Naive thymus-derived CD4-positive, alpha-beta T cell (primary cell): ENCODE measurements around the gene TSPAN14. TPM values are rescaled to one million over a fixed set of nuclear protein-coding genes. Genes with fewer than 3 reads are reported as not detected.

Experiments
- ATAC-seq: fragments of 150-1000 bp; cut with Tn5 transposase; 2 replicates; pipeline ENCODE4 v1.10.0; 2021; ENCODE audit warnings: mild to moderate bottlenecking, moderate library complexity
- CTCF ChIA-PET: fragments of 350-600 bp; sonication (Branson Sonifier 250); formaldehyde crosslinking; loops from one replicate; lab custom pipeline; 2021; ENCODE audit warnings: antibody characterized with exemption; lab: Charles Lee
- POLR2A ChIA-PET: fragments of 350-600 bp; sonication (Branson Sonifier 250); formaldehyde crosslinking; loops from one replicate; lab custom pipeline; 2021; ENCODE audit warnings: antibody characterized with exemption, inconsistent platforms; lab: Charles Lee
- DNase-seq, 9 donors: peaks; one replicate each; pipeline versions ENCODE4 v3.0.0 to v3.0.0-alpha.2; 2020 to 2022; ENCODE audit warnings: mixed read lengths in 1 of 9
- H3K27ac ChIP-seq: one replicate; pipeline ENCODE4 v1.7.0; 2013; ENCODE audit warnings: mild to moderate bottlenecking, low read depth, low read length, moderate library complexity
- H3K27me3 ChIP-seq, 2 donors: one replicate each; pipeline ENCODE4 v1.7.0; 2013; ENCODE audit warnings: low read length in 2 of 2, mild to moderate bottlenecking in 2 of 2, moderate library complexity in 2 of 2; ENCODE audit not compliant: control insufficient read depth in 2 of 2, insufficient read depth in 2 of 2
- H3K36me3 ChIP-seq, 3 experiments: 1 replicate in 2 of 3; 2 replicates in 1 of 3; pipeline ENCODE4 v1.7.0; 2013; ENCODE audit warnings: low read length in 3 of 3, mild to moderate bottlenecking in 3 of 3, moderate library complexity in 1 of 3; ENCODE audit not compliant: insufficient read depth in 3 of 3, control insufficient read depth in 2 of 3
- H3K4me1 ChIP-seq, 2 donors: one replicate each; pipeline ENCODE4 v1.7.0; 2013; ENCODE audit warnings: low read length in 2 of 2, mild to moderate bottlenecking in 2 of 2, moderate library complexity in 1 of 2; ENCODE audit not compliant: control insufficient read depth in 2 of 2, insufficient read depth in 2 of 2
- H3K4me3 ChIP-seq: 2 replicates; pipeline ENCODE4 v1.7.0; 2013; ENCODE audit warnings: mild to moderate bottlenecking, low read length
- H3K9me3 ChIP-seq, 3 experiments: 1 replicate in 2 of 3; 2 replicates in 1 of 3; pipeline ENCODE4 v1.7.0; 2013; ENCODE audit warnings: low read length in 3 of 3; ENCODE audit not compliant: control insufficient read depth in 2 of 3
- H3K27ac Mint-ChIP-seq, 9 donors: one replicate each; pipeline ENCODE4 v1.8.0; 2020 to 2022; ENCODE audit warnings: mixed read lengths in 9 of 9, mild to moderate bottlenecking in 8 of 9, moderate library complexity in 5 of 9, inconsistent platforms in 2 of 9
- H3K27me3 Mint-ChIP-seq, 5 donors: one replicate each; pipeline ENCODE4 v1.8.0; 2021 to 2022; ENCODE audit warnings: mixed read lengths in 5 of 5, mild to moderate bottlenecking in 1 of 5
- H3K36me3 Mint-ChIP-seq, 5 donors: one replicate each; pipeline ENCODE4 v1.8.0; 2020 to 2022; ENCODE audit warnings: mixed read lengths in 5 of 5, mild to moderate bottlenecking in 3 of 5, inconsistent platforms in 1 of 5
- H3K4me1 Mint-ChIP-seq, 7 donors: one replicate each; pipeline ENCODE4 v1.8.0; 2020 to 2022; ENCODE audit warnings: mixed read lengths in 7 of 7, mild to moderate bottlenecking in 3 of 7, inconsistent platforms in 1 of 7
- H3K4me3 Mint-ChIP-seq, 10 donors: one replicate each; pipeline ENCODE4 v1.8.0; 2020 to 2022; ENCODE audit warnings: mild to moderate bottlenecking in 10 of 10, mixed read lengths in 10 of 10, moderate library complexity in 6 of 10, inconsistent platforms in 2 of 10
- H3K9me3 Mint-ChIP-seq, 11 donors: one replicate each; pipeline ENCODE4 v1.8.0; 2020 to 2022; ENCODE audit warnings: mixed read lengths in 11 of 11, mild to moderate bottlenecking in 4 of 11, inconsistent platforms in 1 of 11, moderate library complexity in 1 of 11
- intact Hi-C, 2 donors: fragments of 100-400 bp; cut with micrococcal nuclease; formaldehyde crosslinking; loops; one replicate each; pipeline ENCODE4 v1.15.1; 2023
- polyA plus RNA-seq, 2 donors: library from polyadenylated mRNA; unstranded; fragments of 300-500 nt; fragmentation: Illumina TruSeq; gene quantifications; one replicate each; pipeline ENCODE4 v1.2.3, GENCODE V29; 2021
- total RNA-seq, 6 experiments: library from RNA in 5 of 6; stranded (reverse) in 5 of 6; gene quantifications; 1 replicate in 5 of 6; 2 replicates in 1 of 6; pipeline ENCODE4 v1.2.3 and lab custom pipeline; 2021 to 2026

The TSPAN14 gene
- total and polyA plus RNA-seq, 7 experiments from 2014 or later: 135 to 386 (median 161) TPM

- peaks cover 28 to 49% (median 38%) of the 10 kb centered on the region in 7 donors for H3K4me1 Mint-ChIP-seq
- DNase-seq (no peak), ATAC-seq (no peak)
- peak overlapping the region in 5 of 9 donors; percentile 22 to 94 (median 79) for H3K27ac Mint-ChIP-seq
- H3K36me3 Mint-ChIP-seq: peaks cover 5 to 47% (median 41%) of the 10 kb centered on the region in 5 donors
- no peak overlapping the region for H3K4me3 ChIP-seq
- H3K4me1 ChIP-seq: peaks cover 0 to 11% of the 10 kb centered on the region in 2 donors
- no peaks in the 10 kb centered on the region for H3K27me3 Mint-ChIP-seq
- H3K27ac ChIP-seq: peak overlapping the region; percentile 48
- no peak overlapping the region for H3K4me3 Mint-ChIP-seq
- ChIA-PET CTCF (interaction anchor here (0.9 to 21.4 kb wide), 3 partner anchors 10 to 59 kb away, joined by 5 to 839 read pairs (median 13); partner anchors contain the start of gene TSPAN14), POLR2A (interaction anchor here (0.8 to 1.0 kb wide), 3 partner anchors 8 to 77 kb away, joined by 3 read pairs; no protein-coding TSS in a partner anchor)
- no peaks in the 10 kb centered on the region for H3K27me3 ChIP-seq
- intact Hi-C loops: no loop called here
- H3K9me3 Mint-ChIP-seq: peaks cover 0 to 4% (median 0%) of the 10 kb centered on the region in 11 donors
- H3K36me3 ChIP-seq: peaks cover 35 to 90% (median 54%) of the 10 kb centered on the region in 3 experiments
- no peaks in the 10 kb centered on the region for H3K9me3 ChIP-seq
Measured at GRCh38 chr10:80515511-80515910, 61.4 kb downstream of the TSPAN14 start.

- no peaks in the 10 kb centered on the region for H3K9me3 ChIP-seq
- ATAC-seq (no peak), DNase-seq (no peak)
- peaks cover 0 to 4% (median 0%) of the 10 kb centered on the region in 11 donors for H3K9me3 Mint-ChIP-seq
- ChIA-PET CTCF (interaction anchor here (0.9 to 21.4 kb wide), 2 partner anchors 30 to 59 kb away, joined by 5 to 839 read pairs; partner anchors contain the start of gene TSPAN14), POLR2A (interaction anchor here (0.8 to 1.0 kb wide), 3 partner anchors 8 to 77 kb away, joined by 3 read pairs; no protein-coding TSS in a partner anchor)
- H3K4me3 Mint-ChIP-seq: no peak overlapping the region
- H3K27me3 ChIP-seq: no peaks in the 10 kb centered on the region
- peaks cover 29 to 50% (median 39%) of the 10 kb centered on the region in 7 donors for H3K4me1 Mint-ChIP-seq
- H3K36me3 Mint-ChIP-seq: peaks cover 5 to 50% (median 40%) of the 10 kb centered on the region in 5 donors
- no peak overlapping the region for H3K4me3 ChIP-seq
- intact Hi-C loops: no loop called here
- peaks cover 0 to 10% of the 10 kb centered on the region in 2 donors for H3K4me1 ChIP-seq
- peaks cover 35 to 94% (median 52%) of the 10 kb centered on the region in 3 experiments for H3K36me3 ChIP-seq
- peak overlapping the region; percentile 27 for H3K27ac ChIP-seq
- no peaks in the 10 kb centered on the region for H3K27me3 Mint-ChIP-seq
- H3K27ac Mint-ChIP-seq: peak overlapping the region in 7 of 9 donors; percentile 17 to 94 (median 72)
Measured at GRCh38 chr10:80515941-80516340, 61.8 kb downstream of the TSPAN14 start.

- peaks cover 0 to 5% of the 10 kb centered on the region in 2 donors for H3K4me1 ChIP-seq
- H3K27me3 ChIP-seq: no peaks in the 10 kb centered on the region
- H3K27ac Mint-ChIP-seq: peak overlapping the region; percentile 10 to 94 (median 71)
- H3K9me3 Mint-ChIP-seq: peaks cover 0 to 3% (median 0%) of the 10 kb centered on the region in 11 donors
- peaks cover 5 to 49% (median 34%) of the 10 kb centered on the region in 5 donors for H3K36me3 Mint-ChIP-seq
- peak overlapping the region; percentile 27 for H3K27ac ChIP-seq
- ChIA-PET CTCF (interaction anchor here (21.4 kb wide), 1 partner anchor 60 kb away, joined by 839 read pairs; the partner anchor contains the start of gene TSPAN14), POLR2A (interaction anchor here (0.8 to 1.0 kb wide), 3 partner anchors 9 to 78 kb away, joined by 3 read pairs; no protein-coding TSS in a partner anchor)
- no peak overlapping the region for H3K4me3 ChIP-seq
- H3K4me3 Mint-ChIP-seq: no peak overlapping the region
- peaks cover 23 to 45% (median 33%) of the 10 kb centered on the region in 7 donors for H3K4me1 Mint-ChIP-seq
- no peaks in the 10 kb centered on the region for H3K9me3 ChIP-seq
- no peaks in the 10 kb centered on the region for H3K27me3 Mint-ChIP-seq
- ATAC-seq (no peak), DNase-seq (no peak)
- intact Hi-C loops: no loop called here
- H3K36me3 ChIP-seq: peaks cover 35 to 100% (median 48%) of the 10 kb centered on the region in 3 experiments
Measured at GRCh38 chr10:80516506-80517075, 62.5 kb downstream of the TSPAN14 start.

- Histone ChIP-seq H3K4me1 (no peaks in the 10 kb centered on the region), H3K36me3 (peaks cover 26 to 91% (median 47%) of the 10 kb centered on the region in 3 experiments), H3K27ac (no peak overlapping the region), H3K4me3 (no peak overlapping the region), H3K9me3 (no peaks in the 10 kb centered on the region), H3K27me3 (no peaks in the 10 kb centered on the region)
- no peak overlapping the region for H3K4me3 Mint-ChIP-seq
- H3K4me1 Mint-ChIP-seq: peaks cover 17 to 43% (median 27%) of the 10 kb centered on the region in 7 donors
- H3K36me3 Mint-ChIP-seq: peaks cover 5 to 41% (median 28%) of the 10 kb centered on the region in 5 donors
- no peak for ATAC-seq
- DNase-seq: no peak
- H3K9me3 Mint-ChIP-seq: no peaks in the 10 kb centered on the region
- intact Hi-C loops: no loop called here
- no peaks in the 10 kb centered on the region for H3K27me3 Mint-ChIP-seq
- H3K27ac Mint-ChIP-seq: peak overlapping the region in 6 of 9 donors; percentile 10 to 94 (median 64)
- POLR2A ChIA-PET: interaction anchor here (1.4 kb wide), 1 partner anchor 10 kb away, joined by 3 read pairs; no protein-coding TSS in a partner anchor
- CTCF ChIA-PET: no interaction called here
Measured at GRCh38 chr10:80517416-80518142, 63.5 kb downstream of the TSPAN14 start.

- Histone ChIP-seq H3K4me1 (no peaks in the 10 kb centered on the region), H3K36me3 (peaks cover 26 to 84% (median 40%) of the 10 kb centered on the region in 3 experiments), H3K27ac (no peak overlapping the region), H3K9me3 (no peaks in the 10 kb centered on the region), H3K27me3 (no peaks in the 10 kb centered on the region), H3K4me3 (no peak overlapping the region)
- ChIA-PET POLR2A (interaction anchor here (1.4 kb wide), 1 partner anchor 10 kb away, joined by 3 read pairs; no protein-coding TSS in a partner anchor), CTCF (no interaction called here)
- Mint-ChIP-seq H3K36me3 (peaks cover 5 to 41% (median 27%) of the 10 kb centered on the region in 5 donors), H3K4me3 (no peak overlapping the region), H3K9me3 (no peaks in the 10 kb centered on the region), H3K27me3 (no peaks in the 10 kb centered on the region), H3K27ac (peak overlapping the region in 8 of 9 donors; percentile 3 to 71 (median 64)), H3K4me1 (peaks cover 19 to 46% (median 31%) of the 10 kb centered on the region in 7 donors)
- ATAC-seq: no peak
- intact Hi-C loops: no loop called here
- no peak for DNase-seq
Measured at GRCh38 chr10:80518143-80518806, 64.2 kb downstream of the TSPAN14 start.
